ENCODE data around the gene RNF223. TPM values are rescaled to one million over a fixed set of nuclear protein-coding genes. Genes with fewer than 3 reads are reported as not detected.
A peak's percentile ranks its signal among the peaks of the same experiment; 100 is the strongest.

The RNF223 gene
- total and polyA plus RNA-seq, 2 donors (not counting 3 experiments of a cell fraction or from before 2014, with no cell fraction given), result not detected

DNA sequence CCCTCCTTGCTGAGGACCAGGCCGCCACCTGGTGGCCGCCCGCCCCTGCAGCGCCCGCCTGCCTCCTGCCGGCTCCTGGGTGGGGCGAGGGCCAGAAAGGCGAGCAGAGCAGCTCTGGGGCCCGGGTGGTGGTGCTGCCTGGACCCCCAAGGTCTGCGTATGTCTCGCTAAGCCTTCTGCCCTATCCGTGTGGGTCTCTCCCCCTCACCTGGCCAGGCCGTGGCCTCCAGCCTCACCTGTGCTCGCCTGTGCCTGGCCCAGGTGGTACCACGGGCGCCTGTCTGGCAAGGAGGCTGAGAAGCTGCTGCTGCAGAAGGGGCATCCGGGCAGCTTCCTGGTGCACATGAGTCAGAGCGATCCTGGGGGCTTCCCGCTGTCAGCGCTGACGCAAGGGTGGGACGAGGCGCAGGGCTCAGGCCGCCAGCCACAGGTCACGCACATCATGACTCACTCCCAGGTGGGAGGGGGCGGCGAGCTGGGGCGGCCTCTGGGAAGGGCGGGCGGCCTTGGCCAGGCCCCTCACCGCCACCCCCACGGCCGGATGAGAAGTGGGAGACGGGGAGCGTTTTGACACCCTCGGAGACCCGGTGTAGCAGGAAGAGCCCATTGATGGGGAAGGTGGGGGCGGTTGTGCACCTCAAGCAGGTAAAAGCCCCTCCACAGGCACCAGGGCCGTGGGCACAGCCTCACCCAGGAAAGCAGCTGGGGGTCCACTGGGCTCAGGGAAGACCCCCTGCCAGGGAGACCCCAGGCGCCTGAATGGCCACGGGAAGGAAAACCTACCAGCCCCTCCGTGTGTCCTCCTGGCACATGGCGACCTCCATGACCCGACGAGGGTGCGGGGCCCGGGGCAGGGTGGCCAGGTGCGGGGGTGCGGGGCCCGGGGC is 9.9 kb downstream of the RNF223 start:
- peaks cover 12% of the 10 kb centered on the region for H3K4me1 ChIP-seq (ENCODE audit: control insufficient read depth, extremely low read depth, insufficient read depth, low read length)
- H3K4me3 ChIP-seq (replicated peaks in 1 of 3; ENCODE audit: insufficient read depth in 1 of 3, low read depth in 1 of 3, low read length in 3 of 3), result no peak overlapping the region
- no peaks in the 10 kb centered on the region for H3K9me3 ChIP-seq (replicated peaks; ENCODE audit: control insufficient read depth, insufficient read depth, low read length)
- no peak overlapping the region for H3K4me2 ChIP-seq (ENCODE audit: insufficient read depth, low read length)
- FAIRE-seq, result peak; percentile 85
- BruUV-seq (replicated peaks), result no TSS peak
- dilution Hi-C loops (cut with MboI; ENCODE audit: extremely low pct_ligation_motif_present, low sequenced_read_pairs) (no loop called here), intact Hi-C loops (cut with micrococcal nuclease) (loop anchor here (1.0 to 5.0 kb wide), 3 partner anchors 45 to 64 kb away; partner anchors contain the start of genes C1orf159 and HES4)
- no peaks in the 10 kb centered on the region for H3K79me2 ChIP-seq (ENCODE audit: control insufficient read depth, insufficient read depth, low read length)
- H2AFZ ChIP-seq (ENCODE audit: low read depth, low read length), result no peak overlapping the region
- H3K27me3 ChIP-seq (ENCODE audit: control insufficient read depth in 2 of 2, insufficient read depth in 2 of 2, low read length in 2 of 2), result peaks cover 0 to 8% of the 10 kb centered on the region in 2 experiments
- no peaks in the 10 kb centered on the region for H4K20me1 ChIP-seq (replicated peaks; ENCODE audit: control insufficient read depth, extremely low read depth, insufficient read depth, low read length)
- POLR2A ChIA-PET, result no interaction called here
- peak; percentile 91 for TF ChIP-seq FOS (IDR thresholded peaks at IDR 0.05; ENCODE audit: borderline replicate concordance, insufficient read depth, low read length)
- TF ChIP-seq POLR2AphosphoS5 (IDR thresholded peaks at IDR 0.05; ENCODE audit: insufficient read depth, low read depth, low read length), result no peak
- TF ChIP-seq CTCF (IDR thresholded peaks at IDR 0.05; ENCODE audit: extremely low read depth in 1 of 2, insufficient read depth in 1 of 2, low read depth in 1 of 2, low read length in 2 of 2), result peak; percentile 85 to 90
- TF ChIP-seq JUN (IDR thresholded peaks at IDR 0.05; ENCODE audit: borderline replicate concordance, insufficient read depth, insufficient read length, low read depth), result peak; percentile 66
- CTCF ChIA-PET, result interaction anchor here (0.6 to 2.9 kb wide), 17 partner anchors 20 to 152 kb away, joined by 3 to 53 read pairs (median 4); partner anchors contain the start of genes AGRN, NOC2L and PERM1
- H3K36me3 ChIP-seq (ENCODE audit: control insufficient read depth in 2 of 2, extremely low read depth in 1 of 2, insufficient read depth in 2 of 2, low read length in 2 of 2), result no peaks in the 10 kb centered on the region
- DNase-seq (ENCODE audit: low read depth, low spot score), result peak; percentile 82
- no peak overlapping the region for H3K9ac ChIP-seq (replicated peaks; ENCODE audit: extremely low read depth, insufficient read depth, low read length)
- no peaks in the 10 kb centered on the region for H3K9me1 ChIP-seq (replicated peaks; ENCODE audit: control insufficient read depth, extremely low read depth, insufficient read depth, low read length)
- H3K27ac ChIP-seq (ENCODE audit: insufficient read depth, low read depth, low read length), result no peak overlapping the region
